ENCODE results near the gene UBR2.
"Not testable (repeated sequence)": the region's sequence is repeated elsewhere in the genome, so short reads cannot be mapped to it uniquely, and the experiment has no call there.

The UBR2 gene

GRCh38 chr6:42537536-42537935 lies 26.3 kb upstream of the UBR2 start:
- no peak overlapping the region for H3K4me3 Mint-ChIP-seq
- no peaks in the 10 kb centered on the region for H3K9me3 Mint-ChIP-seq
- ATAC-seq (replicated peaks) (no peak), DNase-seq (no peak)
- no peaks in the 10 kb centered on the region for H3K27me3 Mint-ChIP-seq
- no peaks in the 10 kb centered on the region for H3K36me3 Mint-ChIP-seq (ENCODE audit: insufficient read depth)
- no peak overlapping the region for H3K27ac Mint-ChIP-seq
- H3K4me1 Mint-ChIP-seq (ENCODE audit: low read depth in 2 of 2), result no peaks in the 10 kb centered on the region

- Mint-ChIP-seq H3K4me1 (ENCODE audit: low read depth in 2 of 2) (no peaks in the 10 kb centered on the region), H3K27me3 (no peaks in the 10 kb centered on the region), H3K36me3 (ENCODE audit: insufficient read depth) (no peaks in the 10 kb centered on the region), H3K9me3 (no peaks in the 10 kb centered on the region), H3K27ac (no peak overlapping the region), H3K4me3 (no peak overlapping the region)
- DNase-seq, result no peak
- no peak for ATAC-seq (replicated peaks)
Measured at GRCh38 chr6:42539135-42539534, 24.7 kb upstream of the UBR2 start.

GRCh38 chr6:42545226-42545773 lies 18.5 kb upstream of the UBR2 start:
- ATAC-seq (replicated peaks), result no peak
- no peaks in the 10 kb centered on the region for H3K36me3 Mint-ChIP-seq (ENCODE audit: insufficient read depth)
- no peak overlapping the region for H3K27ac Mint-ChIP-seq
- no peak for DNase-seq
- peaks cover 0 to 6% of the 10 kb centered on the region in 2 donors for H3K27me3 Mint-ChIP-seq
- H3K9me3 Mint-ChIP-seq, result no peaks in the 10 kb centered on the region
- no peak overlapping the region for H3K4me3 Mint-ChIP-seq
- peaks cover 9 to 11% of the 10 kb centered on the region in 2 donors for H3K4me1 Mint-ChIP-seq (ENCODE audit: low read depth in 2 of 2)

GRCh38 chr6:42547407-42548329 lies 16.2 kb upstream of the UBR2 start:
- H3K27ac Mint-ChIP-seq, result peak overlapping the region in 1 of 2 donors; percentile 89
- peaks cover 9 to 11% of the 10 kb centered on the region in 2 donors for H3K4me1 Mint-ChIP-seq (ENCODE audit: low read depth in 2 of 2)
- H3K4me3 Mint-ChIP-seq, result peak overlapping the region; percentile 58 to 63
- peaks cover 0 to 6% of the 10 kb centered on the region in 2 donors for H3K27me3 Mint-ChIP-seq
- ATAC-seq (replicated peaks) (peak; percentile 99), DNase-seq (peak; percentile 87 to 89 (median 89))
- no peaks in the 10 kb centered on the region for H3K36me3 Mint-ChIP-seq (ENCODE audit: insufficient read depth)
- H3K9me3 Mint-ChIP-seq, result no peaks in the 10 kb centered on the region

- H3K27ac Mint-ChIP-seq, result no peak overlapping the region
- ATAC-seq (replicated peaks), result no peak
- no peaks in the 10 kb centered on the region for H3K9me3 Mint-ChIP-seq
- no peaks in the 10 kb centered on the region for H3K36me3 Mint-ChIP-seq (ENCODE audit: insufficient read depth)
- no peak for DNase-seq
- peaks cover 12 to 14% of the 10 kb centered on the region in 2 donors for H3K4me1 Mint-ChIP-seq (ENCODE audit: low read depth in 2 of 2)
- peaks cover 0 to 6% of the 10 kb centered on the region in 2 donors for H3K27me3 Mint-ChIP-seq
- H3K4me3 Mint-ChIP-seq, result no peak overlapping the region
Measured at GRCh38 chr6:42550277-42550676, 13.6 kb upstream of the UBR2 start.

- H3K27me3 Mint-ChIP-seq, result peaks cover 0 to 6% of the 10 kb centered on the region in 2 donors
- H3K27ac Mint-ChIP-seq, result no peak overlapping the region
- H3K9me3 Mint-ChIP-seq, result no peaks in the 10 kb centered on the region
- ATAC-seq (replicated peaks), result no peak
- no peaks in the 10 kb centered on the region for H3K36me3 Mint-ChIP-seq (ENCODE audit: insufficient read depth)
- peaks cover 14 to 16% of the 10 kb centered on the region in 2 donors for H3K4me1 Mint-ChIP-seq (ENCODE audit: low read depth in 2 of 2)
- H3K4me3 Mint-ChIP-seq, result no peak overlapping the region
- no peak for DNase-seq
Measured at GRCh38 chr6:42551217-42551616, 12.6 kb upstream of the UBR2 start.

GRCh38 chr6:42552380-42552779 lies 11.4 kb upstream of the UBR2 start:
- H3K27ac Mint-ChIP-seq, result no peak overlapping the region
- H3K4me1 Mint-ChIP-seq (ENCODE audit: low read depth in 2 of 2), result peaks cover 10 to 13% of the 10 kb centered on the region in 2 donors
- H3K4me3 Mint-ChIP-seq, result no peak overlapping the region
- H3K9me3 Mint-ChIP-seq, result no peaks in the 10 kb centered on the region
- ATAC-seq (replicated peaks) (no peak), DNase-seq (no peak)
- peaks cover 0 to 6% of the 10 kb centered on the region in 2 donors for H3K27me3 Mint-ChIP-seq
- H3K36me3 Mint-ChIP-seq (ENCODE audit: insufficient read depth), result no peaks in the 10 kb centered on the region

- peak; percentile 70 for ATAC-seq (replicated peaks)
Measured at GRCh38 chr6:42555477-42556457, 8.1 kb upstream of the UBR2 start.

GRCh38 chr6:42556462-42556861 lies 7.4 kb upstream of the UBR2 start:
- DNase-seq (no peak), ATAC-seq (replicated peaks) (no peak)
- no peak overlapping the region for H3K4me3 Mint-ChIP-seq
- no peaks in the 10 kb centered on the region for H3K36me3 Mint-ChIP-seq (ENCODE audit: insufficient read depth)
- H3K9me3 Mint-ChIP-seq, result no peaks in the 10 kb centered on the region
- H3K4me1 Mint-ChIP-seq (ENCODE audit: low read depth in 2 of 2), result peaks cover 4 to 7% of the 10 kb centered on the region in 2 donors
- peak overlapping the region in 1 of 2 donors; percentile 8 for H3K27ac Mint-ChIP-seq
- peaks cover 0 to 5% of the 10 kb centered on the region in 2 donors for H3K27me3 Mint-ChIP-seq

More at GRCh38 chr6:42555477-42556457, 8.1 kb upstream of the UBR2 start:
- DNase-seq, result peak in 1 of 3 experiments; percentile 9
- peaks cover 0 to 2% of the 10 kb centered on the region in 2 donors for H3K27me3 Mint-ChIP-seq
- H3K36me3 Mint-ChIP-seq (ENCODE audit: insufficient read depth), result no peaks in the 10 kb centered on the region
- H3K4me1 Mint-ChIP-seq (ENCODE audit: low read depth in 2 of 2), result peaks cover 4 to 7% of the 10 kb centered on the region in 2 donors
- H3K27ac Mint-ChIP-seq, result peak overlapping the region; percentile 8 to 81
- no peaks in the 10 kb centered on the region for H3K9me3 Mint-ChIP-seq
- H3K4me3 Mint-ChIP-seq, result no peak overlapping the region

- H3K27me3 Mint-ChIP-seq; H3K4me3 Mint-ChIP-seq; H3K9me3 Mint-ChIP-seq; DNase-seq; ATAC-seq (replicated peaks); H3K4me1 Mint-ChIP-seq (ENCODE audit: low read depth in 2 of 2); H3K27ac Mint-ChIP-seq; H3K36me3 Mint-ChIP-seq (ENCODE audit: insufficient read depth): not testable (repeated sequence)
Measured at GRCh38 chr6:42559276-42559675, 4.6 kb upstream of the UBR2 start.

- Mint-ChIP-seq H3K27ac (no peak overlapping the region), H3K27me3 (peaks cover 0 to 5% of the 10 kb centered on the region in 2 donors), H3K4me3 (no peak overlapping the region), H3K36me3 (ENCODE audit: insufficient read depth) (peaks cover 25% of the 10 kb centered on the region), H3K9me3 (no peaks in the 10 kb centered on the region), H3K4me1 (ENCODE audit: low read depth in 2 of 2) (peaks cover 13 to 28% of the 10 kb centered on the region in 2 donors)
- no peak for ATAC-seq (replicated peaks)
- no peak for DNase-seq
Measured at GRCh38 chr6:42561986-42562385, 1.8 kb upstream of the UBR2 start.

- H3K9me3 Mint-ChIP-seq, result no peaks in the 10 kb centered on the region
- no peak for DNase-seq
- no peak overlapping the region for H3K4me3 Mint-ChIP-seq
- no peak overlapping the region for H3K27ac Mint-ChIP-seq
- peaks cover 0 to 5% of the 10 kb centered on the region in 2 donors for H3K27me3 Mint-ChIP-seq
- ATAC-seq (replicated peaks), result no peak
- H3K4me1 Mint-ChIP-seq (ENCODE audit: low read depth in 2 of 2), result peaks cover 17 to 32% of the 10 kb centered on the region in 2 donors
- H3K36me3 Mint-ChIP-seq (ENCODE audit: insufficient read depth), result peaks cover 25% of the 10 kb centered on the region
Measured at GRCh38 chr6:42562788-42563405, 932 bp upstream of the UBR2 start.

GRCh38 chr6:42564506-42564825 lies 637 bp downstream of the UBR2 start:
- Mint-ChIP-seq H3K27me3 (peaks cover 0 to 5% of the 10 kb centered on the region in 2 donors), H3K36me3 (ENCODE audit: insufficient read depth) (peaks cover 25% of the 10 kb centered on the region), H3K4me3 (peak overlapping the region; percentile 97 to 100), H3K27ac (peak overlapping the region; percentile 94 to 99), H3K4me1 (ENCODE audit: low read depth in 2 of 2) (peaks cover 18 to 37% of the 10 kb centered on the region in 2 donors), H3K9me3 (no peaks in the 10 kb centered on the region)
- no peak for DNase-seq
- ATAC-seq (replicated peaks), result peak; percentile 27
